Measurements from ENCODE around the gene ZNF211. TPM values are rescaled to one million over a fixed set of nuclear protein-coding genes. Genes with fewer than 3 reads are reported as not detected.

ZNF211 gene
- total RNA-seq, 1 donor from 2014 or later, result 26.0 TPM

- POLR2A ChIA-PET, result no interaction called here
- no peaks in the 10 kb centered on the region for H3K27me3 Mint-ChIP-seq
- H3K36me3 Mint-ChIP-seq (ENCODE audit: low read depth), result peaks cover 93% of the 10 kb centered on the region
- peaks cover 23% of the 10 kb centered on the region for H3K4me1 Mint-ChIP-seq
- no peak for DNase-seq
- no peak overlapping the region for H3K4me3 Mint-ChIP-seq
- no peak for ATAC-seq (ENCODE audit: low read depth)
- intact Hi-C loops (cut with micrococcal nuclease), result no loop called here
- peaks cover 56% of the 10 kb centered on the region for H3K9me3 Mint-ChIP-seq
- CTCF ChIA-PET, result no interaction called here
- TF ChIP-seq, protein P1, sequence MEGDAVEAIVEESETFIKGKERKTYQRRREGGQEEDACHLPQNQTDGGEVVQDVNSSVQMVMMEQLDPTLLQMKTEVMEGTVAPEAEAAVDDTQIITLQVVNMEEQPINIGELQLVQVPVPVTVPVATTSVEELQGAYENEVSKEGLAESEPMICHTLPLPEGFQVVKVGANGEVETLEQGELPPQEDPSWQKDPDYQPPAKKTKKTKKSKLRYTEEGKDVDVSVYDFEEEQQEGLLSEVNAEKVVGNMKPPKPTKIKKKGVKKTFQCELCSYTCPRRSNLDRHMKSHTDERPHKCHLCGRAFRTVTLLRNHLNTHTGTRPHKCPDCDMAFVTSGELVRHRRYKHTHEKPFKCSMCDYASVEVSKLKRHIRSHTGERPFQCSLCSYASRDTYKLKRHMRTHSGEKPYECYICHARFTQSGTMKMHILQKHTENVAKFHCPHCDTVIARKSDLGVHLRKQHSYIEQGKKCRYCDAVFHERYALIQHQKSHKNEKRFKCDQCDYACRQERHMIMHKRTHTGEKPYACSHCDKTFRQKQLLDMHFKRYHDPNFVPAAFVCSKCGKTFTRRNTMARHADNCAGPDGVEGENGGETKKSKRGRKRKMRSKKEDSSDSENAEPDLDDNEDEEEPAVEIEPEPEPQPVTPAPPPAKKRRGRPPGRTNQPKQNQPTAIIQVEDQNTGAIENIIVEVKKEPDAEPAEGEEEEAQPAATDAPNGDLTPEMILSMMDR (IDR thresholded peaks at IDR 0.05), result no peak
- H3K27ac Mint-ChIP-seq, result no peak overlapping the region
Observed at GRCh38 chr19:57620673-57621348, 12.2 kb upstream of the ZNF211 start.

DNA sequence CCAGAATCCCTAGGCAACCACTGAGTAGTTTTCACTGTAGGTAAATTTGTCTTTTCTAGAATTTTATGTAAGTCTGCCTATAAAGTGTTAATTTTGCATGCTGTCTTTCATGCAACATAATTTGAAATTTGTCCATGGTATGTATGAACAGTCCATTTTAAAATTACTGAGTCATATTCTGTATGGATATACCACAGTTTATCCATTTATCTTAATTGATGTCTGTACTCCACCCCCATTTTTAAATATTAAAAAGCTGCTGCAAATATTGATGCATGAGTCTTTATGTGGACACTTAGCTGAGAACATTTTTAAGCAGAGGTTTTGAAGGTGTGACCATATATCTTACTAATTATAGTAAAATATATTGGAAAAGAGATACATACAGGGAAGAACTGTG, 9.9 kb upstream of the ZNF211 start:
- intact Hi-C loops (cut with micrococcal nuclease), result no loop called here
- Mint-ChIP-seq H3K4me3 (no peak overlapping the region), H3K36me3 (ENCODE audit: low read depth) (peaks cover 70% of the 10 kb centered on the region), H3K9me3 (peaks cover 44% of the 10 kb centered on the region), H3K4me1 (peaks cover 8% of the 10 kb centered on the region), H3K27ac (no peak overlapping the region), H3K27me3 (no peaks in the 10 kb centered on the region)
- TF ChIP-seq, protein P1 (IDR thresholded peaks at IDR 0.05), result no peak
- ATAC-seq (ENCODE audit: low read depth) (no peak), DNase-seq (no peak)
- ChIA-PET POLR2A (interaction anchor here (1.3 kb wide), 1 partner anchor 10 kb away, joined by 3 read pairs; the partner anchor contains the start of gene ZNF211), CTCF (no interaction called here)

- POLR2A ChIA-PET, result interaction anchor here (1.0 to 2.4 kb wide), 8 partner anchors 19 to 186 kb away, joined by 3 to 20 read pairs (median 6); partner anchors contain the start of genes ZIK1, ZNF134, ZNF154 and ZNF549
- Mint-ChIP-seq H3K9me3 (peaks cover 23% of the 10 kb centered on the region), H3K27me3 (no peaks in the 10 kb centered on the region)
Observed at GRCh38 chr19:57633832-57634131, 814 bp downstream of the ZNF211 start.

DNA sequence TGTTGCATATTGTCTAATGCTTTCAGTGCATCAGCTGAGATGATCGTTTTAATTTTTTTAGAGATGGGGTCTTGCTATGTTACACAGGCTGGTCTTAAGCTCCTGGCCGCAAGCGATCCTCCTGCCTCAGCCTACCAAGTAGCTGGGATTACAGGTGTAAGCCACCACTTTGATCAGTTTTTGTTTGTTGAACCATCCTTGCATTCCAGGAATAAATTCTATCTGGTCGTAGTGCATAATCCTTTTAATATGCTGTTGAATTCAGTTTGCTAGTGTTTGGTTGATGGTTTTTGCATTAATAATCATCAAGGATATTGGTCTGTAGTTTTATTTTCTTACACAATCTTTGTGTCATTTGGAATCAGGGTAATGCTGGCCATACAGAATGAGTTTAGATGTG, 4.4 kb downstream of the ZNF211 start:
- TF ChIP-seq, protein P1 (IDR thresholded peaks at IDR 0.05), result no peak
- peaks cover 34% of the 10 kb centered on the region for H3K9me3 Mint-ChIP-seq
- H3K27me3 Mint-ChIP-seq, result no peaks in the 10 kb centered on the region
- H3K36me3 Mint-ChIP-seq (ENCODE audit: low read depth), result peaks cover 86% of the 10 kb centered on the region
- ATAC-seq (ENCODE audit: low read depth), result no peak
- ChIA-PET CTCF (no interaction called here), POLR2A (no interaction called here)
- no peak overlapping the region for H3K4me3 Mint-ChIP-seq
- DNase-seq, result no peak
- peaks cover 19% of the 10 kb centered on the region for H3K4me1 Mint-ChIP-seq
- no peak overlapping the region for H3K27ac Mint-ChIP-seq
- intact Hi-C loops (cut with micrococcal nuclease), result no loop called here

More at GRCh38 chr19:57633832-57634131, 814 bp downstream of the ZNF211 start:
- TF ChIP-seq, protein P1 (IDR thresholded peaks at IDR 0.05), result no peak
- Mint-ChIP-seq H3K4me1 (peaks cover 19% of the 10 kb centered on the region), H3K27ac (peak overlapping the region; percentile 87), H3K4me3 (peak overlapping the region; percentile 94), H3K36me3 (ENCODE audit: low read depth) (peaks cover 51% of the 10 kb centered on the region)
- no peak for DNase-seq
- intact Hi-C loops (cut with micrococcal nuclease), result loop anchor here (1.0 to 5.0 kb wide), 8 partner anchors 19 to 549 kb away; partner anchors contain the start of genes ZNF134, ZNF274, ZNF416 and ZNF419
- no peak for ATAC-seq (ENCODE audit: low read depth)
- CTCF ChIA-PET, result interaction anchor here (1.4 kb wide), 1 partner anchor 47 kb away, joined by 3 read pairs; no protein-coding TSS in a partner anchor

- Mint-ChIP-seq H3K27ac (no peak overlapping the region), H3K27me3 (no peaks in the 10 kb centered on the region), H3K4me3 (no peak overlapping the region), H3K4me1 (no peaks in the 10 kb centered on the region), H3K9me3 (peaks cover 31% of the 10 kb centered on the region), H3K36me3 (ENCODE audit: low read depth) (peaks cover 72% of the 10 kb centered on the region)
- ChIA-PET CTCF (no interaction called here), POLR2A (no interaction called here)
- DNase-seq, result no peak
- ATAC-seq (ENCODE audit: low read depth), result no peak
- intact Hi-C loops (cut with micrococcal nuclease), result no loop called here
- TF ChIP-seq, protein P1 (IDR thresholded peaks at IDR 0.05), result no peak
Observed at GRCh38 chr19:57641715-57642234, 8.8 kb downstream of the ZNF211 start.
